ENCODE data around the gene ZNF441.
"Not testable (repeated sequence)": the region's sequence is repeated elsewhere in the genome, so short reads cannot be mapped to it uniquely, and the experiment has no call there.

ZNF441 gene
- long read RNA-seq, donor 1, full-length matches to known transcripts: 5 of 5 reads
- long read RNA-seq, donor 1, partial matches to known transcripts: 0 of 5 reads
- long read RNA-seq, donor 1, other reads (novel, unspliced or antisense): 0 of 5 reads
- long read RNA-seq, donor 2, full-length matches to known transcripts: 2 of 2 reads
- long read RNA-seq, donor 2, partial matches to known transcripts: 0 of 2 reads
- long read RNA-seq, donor 2, other reads (novel, unspliced or antisense): 0 of 2 reads
- long read RNA-seq, donor 3, full-length matches to known transcripts: 2 of 2 reads
- long read RNA-seq, donor 3, partial matches to known transcripts: 0 of 2 reads
- long read RNA-seq, donor 3, other reads (novel, unspliced or antisense): 0 of 2 reads
- long read RNA-seq, donor 4, full-length matches to known transcripts: 4 of 4 reads
- long read RNA-seq, donor 4, partial matches to known transcripts: 0 of 4 reads
- long read RNA-seq, donor 4, other reads (novel, unspliced or antisense): 0 of 4 reads
- long read RNA-seq, donor 5, full-length matches to known transcripts: 3 of 3 reads
- long read RNA-seq, donor 5, partial matches to known transcripts: 0 of 3 reads
- long read RNA-seq, donor 5, other reads (novel, unspliced or antisense): 0 of 3 reads
- long read RNA-seq, donor 6, full-length matches to known transcripts: 3 of 3 reads
- long read RNA-seq, donor 6, partial matches to known transcripts: 0 of 3 reads
- long read RNA-seq, donor 6, other reads (novel, unspliced or antisense): 0 of 3 reads
- long read RNA-seq, donor 7: 0 reads
- long read RNA-seq, donor 8, full-length matches to known transcripts: 3 of 3 reads
- long read RNA-seq, donor 8, partial matches to known transcripts: 0 of 3 reads
- long read RNA-seq, donor 8, other reads (novel, unspliced or antisense): 0 of 3 reads

DNA sequence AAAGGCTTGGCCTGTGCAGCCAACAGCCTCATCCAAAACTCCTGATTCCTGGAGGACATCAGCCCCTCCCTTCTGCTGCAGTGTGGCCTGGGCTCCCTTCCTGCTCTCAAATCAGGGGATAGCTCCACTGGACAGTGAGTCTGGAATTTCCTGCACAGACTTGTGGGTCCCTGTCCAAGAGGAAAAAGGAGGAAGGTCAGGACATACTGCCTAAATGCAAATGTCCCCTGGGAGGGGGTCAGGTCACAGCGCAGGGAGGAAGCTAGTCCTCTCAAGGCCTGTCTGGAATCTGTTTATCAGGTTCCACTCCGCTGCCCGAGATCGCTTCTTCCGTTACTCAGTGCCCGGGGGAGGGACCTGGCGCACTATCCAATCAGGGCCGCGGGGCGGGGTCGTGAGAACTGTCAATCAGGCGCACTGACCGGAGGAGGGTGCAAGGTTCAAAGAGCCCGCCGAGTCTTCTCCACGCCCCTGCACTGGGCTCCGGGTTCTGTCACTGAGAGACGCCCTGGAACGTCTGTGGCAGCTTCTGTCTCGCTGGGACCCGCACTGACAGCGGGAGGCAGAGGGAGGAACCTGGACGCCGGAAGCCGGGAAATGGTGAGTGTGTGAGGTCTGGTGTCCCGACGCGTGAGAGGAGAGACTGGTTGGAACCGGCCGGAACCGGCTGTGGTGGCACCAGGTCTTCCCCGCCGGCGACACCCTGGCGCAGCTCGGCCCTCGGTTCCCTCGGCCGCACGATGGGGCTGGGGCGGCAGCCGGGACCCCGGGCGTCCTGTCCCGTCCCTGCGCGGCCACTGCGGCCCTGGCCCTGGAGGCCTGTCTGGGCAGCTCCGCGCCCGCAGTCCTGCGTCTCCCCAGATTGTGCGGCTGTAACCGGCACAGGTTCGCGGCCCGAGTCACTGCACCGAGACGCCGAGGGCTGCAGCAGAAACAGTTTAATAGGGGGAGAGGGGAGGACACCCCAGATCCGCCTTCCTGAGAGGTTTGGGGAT lies at the start of gene ZNF441:
Gene ZNF441, plus strand, starts transcription at position 404 of the 995 bp plus-strand sequence. Its CDS starts 194 bp downstream, at position 598.
- DNase-seq: peak; percentile 98

DNA sequence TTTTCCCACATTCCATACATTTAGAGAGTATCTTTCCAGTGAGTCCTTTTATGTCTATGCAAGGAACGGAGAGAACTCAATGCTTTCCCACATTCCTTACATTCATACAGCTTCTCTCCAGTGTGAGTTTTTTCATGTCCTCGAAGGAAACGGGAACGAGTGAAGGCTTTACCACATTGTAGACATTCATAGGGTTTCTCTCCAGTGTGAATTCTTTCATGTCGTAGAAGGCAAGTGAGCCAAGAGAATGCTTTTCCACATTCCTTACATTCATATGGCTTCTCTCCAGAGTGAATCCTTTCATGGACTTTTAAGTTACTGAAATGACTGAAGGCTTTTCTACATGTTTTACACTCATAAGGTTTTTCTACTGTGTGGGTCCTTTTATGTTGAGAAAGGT lies 45.1 kb upstream of the ZNF441 start:
- no peak for DNase-seq

DNA sequence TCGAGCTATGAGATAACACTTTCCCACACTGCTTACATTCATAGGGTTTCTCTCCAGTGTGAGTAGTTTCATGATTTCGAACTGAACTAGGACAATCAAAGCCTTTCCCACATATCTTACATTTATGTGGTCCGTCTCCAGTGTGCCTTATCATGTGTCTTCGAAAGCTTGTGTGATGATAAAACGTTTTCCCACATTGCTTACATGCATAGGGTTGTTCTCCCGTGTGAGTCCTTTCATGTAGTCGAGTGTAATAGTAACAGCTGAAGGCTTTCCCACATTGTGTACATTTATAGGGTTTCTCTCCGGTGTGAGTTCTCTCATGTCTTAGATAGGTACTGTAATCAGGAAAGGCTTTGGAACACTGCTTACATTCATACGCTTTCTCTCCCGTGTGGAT lies 44.4 kb upstream of the ZNF441 start:
- no peak for DNase-seq

DNA sequence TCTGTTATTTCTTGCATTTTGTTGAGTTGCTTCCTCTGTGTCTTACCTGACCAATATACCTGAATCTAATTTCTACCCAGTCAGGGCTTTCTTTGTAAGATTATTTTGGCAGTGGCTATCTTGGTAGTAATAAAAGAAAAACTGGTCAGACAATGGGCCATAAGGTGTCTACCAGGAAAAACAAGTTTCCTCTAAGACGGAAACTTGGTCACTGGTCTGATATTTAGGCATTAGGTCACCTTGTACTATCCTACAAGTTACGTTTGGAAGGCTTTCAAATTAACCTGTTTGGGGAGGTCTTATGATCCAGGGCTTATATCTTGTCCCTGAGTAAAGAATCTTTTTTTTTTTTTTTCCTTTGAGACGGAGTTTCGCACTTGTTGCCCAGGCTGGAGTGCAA lies 37.2 kb upstream of the ZNF441 start:
- DNase-seq: no peak

DNA sequence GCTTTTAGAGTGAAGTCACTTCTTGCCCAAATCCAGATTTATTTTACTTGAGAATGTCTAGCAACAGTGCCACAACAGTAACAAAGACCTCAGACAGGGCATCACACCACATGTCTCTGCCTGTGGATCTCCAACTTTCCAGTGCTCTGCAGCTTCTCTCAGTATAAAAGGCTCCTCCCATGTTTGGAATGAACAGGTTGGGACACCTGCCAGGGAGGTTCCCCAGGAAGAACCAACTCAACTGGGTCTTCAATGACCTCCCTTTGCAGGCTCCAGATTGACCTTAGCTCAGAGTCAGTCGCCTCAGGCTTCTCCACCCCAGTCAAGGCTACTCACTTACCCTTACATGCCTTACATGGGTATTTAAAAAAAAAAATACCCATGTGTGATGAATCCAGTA lies 31.4 kb upstream of the ZNF441 start:
- DNase-seq: no peak

DNA sequence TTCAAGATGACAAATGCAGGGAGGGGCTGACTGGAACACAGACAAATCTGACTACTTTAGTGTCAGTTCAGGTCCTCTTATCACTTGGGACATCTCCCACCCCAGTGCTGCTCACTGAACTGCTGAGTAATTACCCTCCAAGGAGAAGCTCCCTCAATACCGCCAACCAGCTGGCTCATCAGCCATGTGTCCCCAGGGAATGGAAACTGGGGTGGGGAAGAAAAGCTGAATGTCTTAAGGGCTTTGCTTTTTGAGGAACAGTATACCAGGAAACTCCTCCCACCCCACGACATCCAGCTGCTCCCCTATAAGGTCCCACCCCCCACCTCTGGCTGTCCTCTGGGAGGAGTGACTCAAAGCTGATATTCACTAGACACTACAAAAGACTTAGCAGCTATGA lies 30.1 kb upstream of the ZNF441 start:
- no peak for DNase-seq

DNA sequence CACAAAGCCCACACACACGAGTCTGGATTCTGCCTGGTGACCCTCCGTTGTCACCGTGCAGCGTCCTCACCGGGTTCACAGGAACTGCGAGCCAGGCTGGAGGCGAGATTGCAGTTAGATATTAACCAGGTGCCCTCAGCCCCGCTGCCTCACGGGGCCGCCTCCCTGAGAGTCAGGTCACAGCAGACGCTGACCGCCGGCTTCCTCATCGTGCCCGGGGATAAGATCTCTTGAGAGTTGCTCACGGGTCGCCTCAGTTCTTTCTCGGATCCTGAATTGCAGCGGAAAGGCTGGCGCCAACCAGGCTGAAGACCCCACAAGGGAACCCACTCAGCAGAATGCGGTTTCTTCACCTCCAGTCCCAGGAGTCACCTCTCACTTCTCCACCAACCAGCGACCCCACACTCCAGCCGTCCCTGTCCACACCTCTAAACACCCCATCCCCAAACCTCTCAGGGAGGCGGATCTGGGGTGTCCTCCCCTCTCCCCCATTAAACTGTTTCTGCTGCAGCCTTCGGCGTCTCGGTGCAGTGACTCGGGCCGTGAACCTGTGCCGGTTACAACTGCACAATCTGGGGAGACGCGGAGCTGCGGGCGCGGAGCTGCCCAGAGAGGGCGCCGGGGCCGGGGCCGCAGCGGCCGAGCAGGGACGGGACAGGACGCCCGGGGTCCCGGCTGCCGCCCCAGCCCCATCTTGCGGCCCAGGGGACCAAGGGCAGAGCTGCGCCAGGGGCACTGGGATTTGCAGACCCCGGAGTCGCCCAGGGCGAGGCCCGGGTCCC lies 28.6 kb upstream of the ZNF441 start:
- DNase-seq: peak; percentile 91

DNA sequence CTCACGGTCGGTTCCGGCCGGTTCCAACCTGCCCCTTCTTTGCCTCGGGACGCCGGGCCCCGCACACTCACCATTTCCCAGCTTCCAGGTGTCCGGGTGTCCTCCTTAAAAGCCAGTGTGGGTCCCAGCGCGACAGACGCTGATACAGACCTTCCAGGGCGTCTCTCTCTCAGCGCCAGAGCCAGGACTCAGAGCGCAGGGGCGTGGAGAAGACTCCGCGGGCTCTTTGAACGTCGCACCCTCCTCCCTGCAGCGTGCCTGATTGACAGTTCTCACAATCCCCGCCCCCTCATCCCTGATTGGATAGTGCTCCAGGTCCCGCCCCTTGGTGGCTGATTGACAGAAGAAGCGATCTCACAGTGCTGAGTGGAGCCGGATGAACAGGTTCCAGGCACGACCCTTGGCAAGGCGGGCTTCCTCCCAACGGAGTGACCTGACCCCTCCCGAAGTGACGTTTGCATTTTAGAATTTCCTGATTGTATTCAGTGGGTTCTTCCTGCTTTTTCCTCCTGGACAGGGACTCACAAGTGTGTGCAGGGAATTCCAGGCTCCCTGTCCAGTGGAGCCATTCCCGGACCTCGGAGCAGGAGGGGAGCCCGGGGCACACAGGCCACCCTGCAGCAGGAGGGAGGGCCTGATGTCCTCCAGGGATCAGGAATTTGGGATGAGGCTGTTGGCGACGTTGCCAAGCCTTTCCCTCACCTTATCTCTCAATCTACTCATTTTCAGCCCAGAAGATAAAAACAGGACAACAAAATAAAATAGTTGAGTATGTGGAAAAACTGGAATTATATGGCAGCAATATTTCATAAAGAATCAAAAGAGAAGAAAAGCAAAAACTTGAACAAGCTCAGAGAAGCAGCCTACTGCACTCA lies 27.8 kb upstream of the ZNF441 start, which contains the start of gene ZNF823:
Gene ZNF823, minus strand, starts transcription at position 201 of the 875 bp plus-strand sequence. Its CDS starts 127 bp downstream, at position 74.
- DNase-seq: peak; percentile 93

DNA sequence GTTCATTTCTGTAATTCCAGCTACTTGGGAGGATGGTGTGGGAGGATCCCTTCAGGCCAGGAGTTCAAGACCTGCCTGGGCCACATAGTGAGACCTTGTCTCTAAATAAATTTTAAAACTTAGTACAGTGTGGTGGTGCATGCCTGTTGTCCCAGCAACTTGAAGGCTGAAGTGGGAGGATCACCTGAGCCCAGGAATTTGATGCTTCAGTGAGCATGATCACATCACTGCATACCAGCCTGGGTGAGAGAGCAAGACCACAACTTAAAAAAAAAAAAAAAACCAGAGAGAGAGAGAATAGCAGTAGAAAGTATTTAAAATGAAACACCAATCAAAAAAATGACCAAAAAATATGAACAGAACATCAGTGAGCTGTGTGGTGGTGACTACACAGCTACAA lies 20.9 kb upstream of the ZNF441 start:
- no peak for DNase-seq

DNA sequence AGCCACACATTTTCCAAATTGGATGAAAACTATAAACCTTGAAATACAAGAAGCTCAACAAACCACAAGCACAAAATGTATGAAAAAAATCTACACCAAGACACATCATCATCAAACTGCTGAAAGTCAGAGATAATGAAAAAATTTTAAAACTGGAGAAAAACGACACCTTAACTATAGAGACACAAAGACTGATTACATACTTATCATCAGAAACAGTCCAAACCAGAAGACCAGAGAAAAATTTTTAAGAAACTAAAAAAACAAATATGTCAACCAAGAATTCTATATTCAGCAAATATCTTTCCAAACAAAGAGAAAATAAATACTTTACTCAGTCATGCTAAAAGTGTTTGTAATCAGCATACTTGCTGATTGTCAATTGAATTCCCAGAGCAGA lies 19.5 kb upstream of the ZNF441 start:
- DNase-seq: no peak

DNA sequence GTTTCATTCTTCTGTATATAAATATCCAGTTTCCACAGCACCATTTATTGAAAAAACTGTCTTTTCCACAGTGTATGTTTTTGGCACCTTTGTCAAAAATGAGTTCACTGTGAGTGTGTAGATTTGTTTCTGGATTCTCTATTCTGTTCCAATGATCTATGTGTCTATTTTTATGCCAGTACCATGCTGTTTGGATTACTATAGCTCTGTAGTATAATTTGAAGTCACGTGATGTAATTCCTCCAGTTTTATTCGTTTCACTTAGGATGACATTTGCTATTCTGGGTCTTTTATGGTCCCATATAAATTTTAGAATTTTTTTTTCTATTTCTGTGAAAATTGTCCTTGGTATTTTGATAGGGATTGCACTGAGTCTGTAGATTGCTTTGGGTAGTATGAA lies 17.0 kb upstream of the ZNF441 start:
- no peak for DNase-seq

DNA sequence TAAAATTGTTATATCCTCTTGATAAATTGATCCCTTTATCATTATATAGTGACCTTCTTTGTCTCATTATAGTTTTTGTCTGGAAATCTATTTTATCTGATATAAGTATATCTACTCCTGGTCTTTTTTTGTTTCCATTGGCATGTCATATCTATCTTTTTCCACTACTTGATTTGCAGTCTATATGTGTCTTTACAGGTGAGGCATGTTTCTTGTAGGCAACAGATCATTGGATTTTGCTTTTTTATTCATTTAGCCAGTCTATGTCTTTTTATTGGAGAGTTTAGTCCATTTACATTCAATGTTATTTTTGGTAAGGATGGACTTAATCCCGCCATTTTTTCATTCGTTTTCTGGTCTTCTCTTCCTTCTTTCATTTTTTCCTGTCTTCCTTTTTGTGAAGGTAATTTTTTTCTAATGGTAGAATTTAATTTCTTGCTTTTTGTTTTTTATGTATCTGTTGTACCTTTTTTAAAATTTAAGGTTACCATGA lies 14.5 kb upstream of the ZNF441 start:
- no peak for DNase-seq

DNA sequence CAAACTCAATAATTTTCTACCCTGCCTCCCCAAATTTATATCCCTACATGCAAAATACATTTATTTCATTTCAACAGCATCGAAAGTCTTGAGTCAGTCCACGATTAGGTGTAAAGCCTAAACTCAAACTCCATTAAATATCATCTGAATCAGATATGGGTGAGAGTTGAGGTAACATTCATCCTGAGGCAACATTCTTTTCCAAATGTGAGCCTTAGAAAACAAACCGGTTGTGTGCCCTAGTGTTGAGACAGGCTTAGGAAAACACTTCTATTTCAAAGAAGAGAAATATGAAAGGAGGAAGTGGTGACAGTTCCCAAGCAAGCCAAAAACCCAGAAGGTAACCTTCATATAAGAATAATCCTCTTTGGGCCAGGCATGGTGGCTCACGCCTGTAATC lies 12.1 kb upstream of the ZNF441 start:
- DNase-seq: no peak

DNA sequence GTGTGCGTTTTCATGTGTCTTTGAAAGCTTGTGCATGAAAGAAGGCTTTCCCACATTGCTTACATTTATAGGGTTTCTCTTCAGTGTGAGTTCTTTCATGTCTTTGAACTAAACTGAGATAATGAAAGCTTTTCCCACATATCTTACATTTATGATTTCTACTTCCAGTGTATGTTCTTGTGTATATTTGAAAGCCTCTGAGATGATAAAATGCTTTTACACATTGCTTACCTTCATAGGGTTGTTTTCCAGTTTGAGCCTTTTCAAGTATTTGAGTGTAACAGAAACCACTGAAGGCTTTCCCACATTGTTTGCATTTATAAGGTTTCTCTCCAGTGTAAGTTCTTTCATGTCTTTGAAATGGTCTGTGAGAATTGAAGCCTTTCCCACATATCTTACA lies 9.8 kb upstream of the ZNF441 start:
- DNase-seq: no peak

DNA sequence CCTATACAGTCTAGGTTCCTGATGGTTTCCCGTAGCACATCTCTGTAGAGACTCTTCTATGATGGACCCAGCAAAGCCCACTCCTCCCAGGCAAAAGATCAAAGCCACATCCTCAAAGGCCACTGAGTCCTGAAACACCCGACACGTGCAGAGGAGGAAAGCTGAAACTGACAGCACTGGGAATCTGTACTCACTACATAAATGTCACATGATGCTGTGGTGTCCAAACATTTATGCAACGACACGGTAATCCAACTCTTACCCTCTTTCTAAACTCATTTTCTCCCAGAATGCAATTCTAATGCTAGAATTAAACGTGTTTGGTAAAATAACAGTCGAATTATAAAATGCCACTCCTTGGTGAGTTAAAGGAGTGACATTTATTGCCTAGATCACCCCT lies 7.0 kb upstream of the ZNF441 start:
- no peak for DNase-seq

DNA sequence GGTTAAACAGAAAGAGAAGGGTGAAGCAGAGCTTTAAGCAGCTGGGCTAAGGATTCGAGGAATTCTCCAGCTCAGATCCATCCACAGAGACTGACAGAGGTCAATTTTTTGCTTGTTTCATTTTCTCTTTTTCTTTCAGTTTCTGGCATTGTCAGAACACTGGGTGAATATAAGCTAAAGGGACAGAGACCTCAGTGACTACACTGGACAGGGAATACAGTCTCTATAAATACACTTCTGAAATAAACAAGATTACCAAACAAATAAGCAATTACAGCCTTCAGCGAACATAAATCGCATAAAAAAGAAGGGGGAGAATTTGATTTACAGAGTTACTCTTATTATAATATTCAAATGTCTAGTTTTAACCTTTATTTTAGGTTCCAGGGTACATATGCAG lies 3.7 kb upstream of the ZNF441 start:
- no peak for DNase-seq

DNA sequence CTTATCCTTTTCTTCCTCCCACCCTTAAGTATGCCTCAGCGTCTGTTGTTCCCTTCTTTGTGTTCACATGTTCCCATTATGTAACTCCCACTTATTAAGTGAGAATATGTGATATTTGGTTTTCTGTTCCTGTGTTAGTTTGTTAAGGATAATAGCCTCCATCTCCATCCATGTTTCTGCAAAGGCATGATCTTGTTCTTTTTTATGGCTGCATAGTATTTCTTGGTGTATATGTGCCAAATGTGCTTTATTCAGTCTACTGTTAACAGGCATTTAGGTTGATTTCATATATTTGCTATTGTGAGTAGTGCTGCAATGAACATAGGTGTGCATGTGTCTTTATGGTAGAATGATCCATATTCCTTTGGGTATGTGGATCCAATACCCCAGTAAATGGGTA lies 3.2 kb upstream of the ZNF441 start:
- DNase-seq: no peak

DNA sequence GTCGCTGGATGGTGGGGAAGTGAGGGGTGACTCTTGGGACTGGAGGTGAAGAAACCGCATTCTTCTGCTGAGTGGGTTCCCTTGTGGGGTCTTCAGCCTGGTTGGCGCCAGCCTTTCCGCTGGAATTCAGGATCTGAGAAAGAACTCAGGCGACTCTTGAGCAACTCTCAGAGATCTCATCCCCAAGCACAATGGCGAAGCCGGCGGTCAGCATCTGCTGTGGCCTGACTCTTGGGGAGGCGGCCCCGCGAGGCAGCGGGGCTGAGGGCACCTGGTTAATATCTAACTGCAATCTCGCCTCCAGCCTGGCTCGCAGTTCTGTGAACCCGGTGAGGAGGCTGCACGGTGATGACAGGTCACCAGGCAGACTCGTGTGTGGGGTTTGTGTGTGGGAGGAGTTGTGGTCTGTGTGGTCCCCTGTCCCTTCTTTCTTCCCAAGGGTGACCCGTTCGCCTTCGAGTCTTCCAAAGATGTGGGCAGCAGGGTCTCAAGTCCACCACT lies 883 bp downstream of the ZNF441 start:
- DNase-seq: peak; percentile 76

DNA sequence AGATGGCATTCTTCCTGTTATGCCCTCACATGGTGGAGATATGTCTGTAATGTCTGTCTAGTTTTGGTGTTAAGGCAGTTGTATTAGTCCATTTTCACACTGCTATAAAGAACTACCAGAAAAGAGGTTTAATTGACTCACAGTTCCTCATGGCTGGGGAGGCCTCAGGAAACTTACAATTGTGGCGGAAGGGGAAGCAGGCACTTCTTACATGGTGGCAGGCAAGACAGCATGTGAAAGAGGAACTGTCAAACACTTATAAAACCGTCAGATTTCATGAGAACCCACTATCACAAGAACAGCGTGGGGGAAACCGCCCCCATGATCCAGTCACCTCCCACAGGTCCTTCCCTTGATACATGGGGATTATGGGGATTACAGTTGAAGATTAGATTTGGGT lies 3.2 kb downstream of the ZNF441 start:
- no peak for DNase-seq

DNA sequence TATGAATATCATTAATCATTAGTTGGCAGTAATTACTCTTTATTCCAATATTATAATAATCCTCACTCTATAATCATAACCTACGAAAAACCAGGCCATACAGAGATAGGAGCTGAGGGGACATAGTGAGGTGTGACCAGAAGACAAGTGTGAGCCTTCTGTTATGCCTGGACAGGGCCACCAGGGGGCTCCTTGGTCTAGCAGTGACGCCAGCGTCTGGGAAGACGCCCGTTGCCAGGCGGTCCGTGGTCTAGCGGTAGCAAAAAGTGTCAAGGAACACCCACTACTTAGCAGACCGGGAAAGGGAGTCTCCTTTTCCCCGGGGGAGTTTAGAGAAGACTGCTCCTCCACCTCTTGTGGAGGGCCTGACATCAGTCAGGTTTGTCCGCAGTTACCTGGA lies 4.7 kb downstream of the ZNF441 start:
- DNase-seq: not testable (repeated sequence)
